HEK293 (cell line): Measurements from ENCODE around the gene TSHR.

Experiments used
- CTCF ChIA-PET: fragments of 350-600 bp; formaldehyde crosslinking; extraction: SDS; loops from one replicate; lab custom pipeline; 2021; ENCODE audit warnings: antibody characterized with exemption; lab: Yijun Ruan, JAX
- POLR2A ChIA-PET: fragments of 300-600 bp; formaldehyde crosslinking; extraction: SDS; loops from one replicate; lab custom pipeline; 2020; ENCODE audit warnings: antibody characterized with exemption, inconsistent platforms; lab: Yijun Ruan, JAX
- H3K27ac ChIP-seq: fragments of 200-500 bp; sonication (Bioruptor generic); 2 replicates; pipeline ENCODE4 v1.5.1; 2014; ENCODE audit warnings: low read depth, low read length, control low read depth, inconsistent platforms; ENCODE audit errors: extremely low read depth
- H3K36me3 ChIP-seq, 2 experiments: fragments of 200-500 bp in 1 of 2; sonication (Bioruptor generic) in 1 of 2; 1 replicate in 1 of 2; 2 replicates in 1 of 2; pipeline ENCODE4 v1.5.1; 2014 to 2017; ENCODE audit warnings: inconsistent platforms in 2 of 2, low read length in 2 of 2; ENCODE audit not compliant: control insufficient read depth in 2 of 2, insufficient read depth in 1 of 2
- H3K4me1 ChIP-seq: fragments of 200-500 bp; sonication (Bioruptor generic); 2 replicates; pipeline ENCODE4 v1.5.1; 2014; ENCODE audit warnings: mild to moderate bottlenecking, low read length, inconsistent platforms; ENCODE audit not compliant: control insufficient read depth, insufficient read depth
- H3K4me3 ChIP-seq: 2 replicates; pipeline ENCODE4 v1.5.1; 2011; ENCODE audit warnings: low read depth, mild to moderate bottlenecking, control low read depth, low read length, moderate library complexity
- H3K9me3 ChIP-seq: fragments of 200-500 bp; sonication (Bioruptor generic); 2 replicates; pipeline ENCODE4 v1.5.1; 2014; ENCODE audit warnings: low read depth, low read length, inconsistent platforms; ENCODE audit not compliant: control insufficient read depth, insufficient read depth
- AEBP2 ChIP-seq: fragments of 450-650 bp; formaldehyde crosslinking; IDR thresholded peaks from 2 replicates; pipeline ENCODE4 v1.5.1; 2016; ENCODE audit warnings: missing biosample characterization, missing genetic modification characterization, borderline replicate concordance
- GLI2 ChIP-seq: fragments of 450-650 bp; formaldehyde crosslinking; IDR thresholded peaks from 2 replicates; pipeline ENCODE4; 2017; ENCODE audit warnings: missing biosample characterization, missing genetic modification characterization, low read depth, borderline replicate concordance
- GLI4 ChIP-seq: fragments of 450-650 bp; formaldehyde crosslinking; IDR thresholded peaks from 2 replicates; pipeline ENCODE4 v1.5.1; 2016; ENCODE audit warnings: missing biosample characterization, missing genetic modification characterization
- GLIS2 ChIP-seq: fragments of 450-650 bp; formaldehyde crosslinking; IDR thresholded peaks from 2 replicates; pipeline ENCODE4 v1.5.1; 2016; ENCODE audit warnings: missing biosample characterization, missing genetic modification characterization
- HOXD13 ChIP-seq: sonication (generic); formaldehyde crosslinking; IDR thresholded peaks from 2 replicates; pipeline ENCODE4 v1.8.0; 2022; ENCODE audit warnings: missing genetic modification reagents, borderline replicate concordance
- SALL2 ChIP-seq: fragments of 450-650 bp; formaldehyde crosslinking; IDR thresholded peaks from 2 replicates; pipeline ENCODE4 v1.5.0; 2017; ENCODE audit warnings: missing biosample characterization, mild to moderate bottlenecking, missing genetic modification characterization, borderline replicate concordance
- SCRT1 ChIP-seq: fragments of 450-650 bp; formaldehyde crosslinking; IDR thresholded peaks from 2 replicates; pipeline ENCODE4 v1.5.1; 2016; ENCODE audit warnings: missing biosample characterization, missing genetic modification characterization, borderline replicate concordance
- ZBTB20 ChIP-seq: fragments of 450-650 bp; formaldehyde crosslinking; IDR thresholded peaks from 2 replicates; pipeline ENCODE4 v1.5.1; 2016; ENCODE audit warnings: missing biosample characterization, missing genetic modification characterization
- ZBTB21 ChIP-seq: fragments of 450-650 bp; formaldehyde crosslinking; IDR thresholded peaks from 2 replicates; pipeline ENCODE4 v1.5.1; 2017; ENCODE audit warnings: missing biosample characterization, missing genetic modification characterization
- ZEB2 ChIP-seq: fragments of 450-650 bp; formaldehyde crosslinking; IDR thresholded peaks from 2 replicates; pipeline ENCODE4 v1.5.1; 2016; ENCODE audit warnings: missing biosample characterization, missing genetic modification characterization
- ZFP41 ChIP-seq: fragments of 450-650 bp; formaldehyde crosslinking; IDR thresholded peaks from 2 replicates; pipeline ENCODE4 v1.5.1; 2016; ENCODE audit warnings: missing biosample characterization, missing genetic modification characterization, borderline replicate concordance
- ZNF121 ChIP-seq: fragments of 450-650 bp; formaldehyde crosslinking; IDR thresholded peaks from 2 replicates; pipeline ENCODE4 v1.5.1; 2016; ENCODE audit warnings: missing biosample characterization, missing genetic modification characterization
- ZNF223 ChIP-seq: fragments of 450-650 bp; formaldehyde crosslinking; IDR thresholded peaks from 2 replicates; pipeline ENCODE4 v1.5.1; 2016; ENCODE audit warnings: missing biosample characterization, missing genetic modification characterization
- ZNF248 ChIP-seq: fragments of 450-650 bp; formaldehyde crosslinking; IDR thresholded peaks from 2 replicates; pipeline ENCODE4 v1.5.1; 2017; ENCODE audit warnings: missing biosample characterization, missing genetic modification characterization
- ZNF274 ChIP-seq, 2 experiments: fragments of 200-500 bp in 1 of 2; fragments of 450-650 bp in 1 of 2; sonication (Bioruptor generic) in 1 of 2; formaldehyde crosslinking in 1 of 2; IDR thresholded peaks; 2 replicates each; pipeline versions ENCODE4 v1.5.1 to v1.6.1; 2014 to 2016; ENCODE audit warnings: borderline replicate concordance in 1 of 2, inconsistent platforms in 1 of 2, low read length in 1 of 2, missing biosample characterization in 1 of 2, missing genetic modification characterization in 1 of 2
- ZNF341 ChIP-seq: fragments of 450-650 bp; formaldehyde crosslinking; IDR thresholded peaks from 2 replicates; pipeline ENCODE4; 2016; ENCODE audit warnings: low read depth, missing biosample characterization, missing genetic modification characterization
- ZNF354C ChIP-seq: fragments of 450-650 bp; formaldehyde crosslinking; IDR thresholded peaks from 2 replicates; pipeline ENCODE4 v1.5.1; 2016; ENCODE audit warnings: missing biosample characterization, missing genetic modification characterization, low read depth, borderline replicate concordance
- ZNF449 ChIP-seq: fragments of 450-650 bp; formaldehyde crosslinking; IDR thresholded peaks from 2 replicates; pipeline ENCODE4 v1.5.1; 2017; ENCODE audit warnings: missing biosample characterization, mild to moderate bottlenecking, missing genetic modification characterization, moderate library complexity
- ZNF48 ChIP-seq: fragments of 450-650 bp; formaldehyde crosslinking; IDR thresholded peaks from 2 replicates; pipeline ENCODE4 v1.5.1; 2016; ENCODE audit warnings: missing biosample characterization, missing genetic modification characterization
- ZNF488 ChIP-seq: fragments of 450-650 bp; formaldehyde crosslinking; IDR thresholded peaks from 2 replicates; pipeline ENCODE4 v1.5.1; 2016; ENCODE audit warnings: missing biosample characterization, missing genetic modification characterization
- ZNF529 ChIP-seq: fragments of 450-650 bp; formaldehyde crosslinking; IDR thresholded peaks from 2 replicates; pipeline ENCODE4 v1.5.1; 2017; ENCODE audit warnings: missing genetic modification characterization, missing biosample characterization; ENCODE audit not compliant: insufficient replicate concordance
- ZNF548 ChIP-seq: fragments of 450-650 bp; formaldehyde crosslinking; IDR thresholded peaks from 2 replicates; pipeline ENCODE4 v1.5.1; 2016; ENCODE audit warnings: missing biosample characterization, missing genetic modification characterization
- ZNF610 ChIP-seq: fragments of 450-650 bp; formaldehyde crosslinking; IDR thresholded peaks from 2 replicates; pipeline ENCODE4 v1.5.1; 2016; ENCODE audit warnings: missing biosample characterization, missing genetic modification characterization, borderline replicate concordance
- ZNF645 ChIP-seq: fragments of 450-650 bp; formaldehyde crosslinking; IDR thresholded peaks from 2 replicates; pipeline ENCODE4; 2016; ENCODE audit warnings: missing biosample characterization, missing genetic modification characterization
- ZNF768 ChIP-seq: fragments of 450-650 bp; formaldehyde crosslinking; IDR thresholded peaks from 2 replicates; pipeline ENCODE4 v1.5.1; 2018; ENCODE audit warnings: missing biosample characterization, mild to moderate bottlenecking, missing genetic modification characterization

TSHR gene

GRCh38 chr14:81127785-81128184 lies 172.4 kb downstream of the TSHR start:
- H3K9me3 ChIP-seq, result no peaks in the 10 kb centered on the region
- TF ChIP-seq ZNF610 (tag by site-specific recombination), result no peak
- no peak for TF ChIP-seq ZNF48 (tag by site-specific recombination)
- no peak for TF ChIP-seq HOXD13
- no peak for TF ChIP-seq ZNF488
- TF ChIP-seq ZNF248 (tag by site-specific recombination), result no peak
- no peak for TF ChIP-seq SALL2 (tag by site-specific recombination)
- TF ChIP-seq SCRT1 (tag by site-specific recombination), result no peak
- TF ChIP-seq ZEB2 (tag by site-specific recombination), result no peak
- TF ChIP-seq AEBP2 (tag by site-specific recombination), result no peak
- TF ChIP-seq ZBTB21 (tag by site-specific recombination), result no peak
- TF ChIP-seq ZNF645 (tag by site-specific recombination), result no peak
- TF ChIP-seq ZNF449 (tag by site-specific recombination), result no peak
- no peak for TF ChIP-seq ZNF121 (tag by site-specific recombination)
- H3K27ac ChIP-seq, result no peak overlapping the region
- no peaks in the 10 kb centered on the region for H3K36me3 ChIP-seq
- H3K4me3 ChIP-seq, result no peak overlapping the region
- CTCF ChIA-PET, result no interaction called here
- H3K4me1 ChIP-seq, result no peaks in the 10 kb centered on the region
- POLR2A ChIA-PET, result no interaction called here

- Histone ChIP-seq H3K4me3 (no peak overlapping the region), H3K9me3 (no peaks in the 10 kb centered on the region), H3K27ac (no peak overlapping the region), H3K4me1 (no peaks in the 10 kb centered on the region), H3K36me3 (no peaks in the 10 kb centered on the region)
- TF ChIP-seq ZNF449 (tag by site-specific recombination), result peak; percentile 75
- no peak for TF ChIP-seq ZNF223
- ChIA-PET CTCF (no interaction called here), POLR2A (no interaction called here)
Observed at GRCh38 chr14:81129242-81129641, 173.8 kb downstream of the TSHR start.

GRCh38 chr14:81132468-81132867 lies 177.0 kb downstream of the TSHR start:
- H3K36me3 ChIP-seq, result no peaks in the 10 kb centered on the region
- no peaks in the 10 kb centered on the region for H3K9me3 ChIP-seq
- no peak overlapping the region for H3K27ac ChIP-seq
- POLR2A ChIA-PET, result no interaction called here
- no peaks in the 10 kb centered on the region for H3K4me1 ChIP-seq
- H3K4me3 ChIP-seq, result no peak overlapping the region
- CTCF ChIA-PET, result no interaction called here
- TF ChIP-seq ZNF768 (no peak), ZBTB20 (tag by site-specific recombination) (no peak), GLIS2 (tag by site-specific recombination) (no peak), ZNF341 (tag by site-specific recombination) (no peak), GLI4 (tag by site-specific recombination) (no peak), ZNF529 (tag by site-specific recombination) (no peak), ZFP41 (tag by site-specific recombination) (no peak), ZNF274 (IDR thresholded peaks at IDR 0.05; ENCODE audit: low read length) (no peak), ZNF274 (tag by site-specific recombination; IDR thresholded peaks at IDR 0.05; ENCODE audit: borderline replicate concordance) (no peak), ZNF645 (tag by site-specific recombination) (no peak), ZNF354C (tag by site-specific recombination) (no peak), GLI2 (tag by site-specific recombination) (no peak), ZNF548 (no peak)
